ENCODE results near the gene MLX. TPM values are rescaled to one million over a fixed set of nuclear protein-coding genes. Genes with fewer than 3 reads are reported as not detected.

MLX gene
- total and polyA plus RNA-seq, 10 of the 15 experiments (the other 5 are each of a cell fraction or from before 2014, with no cell fraction given) = 34.4 to 65.0 (median 44.4) TPM

GRCh38 chr17:42525221-42525620 is 41.7 kb upstream of the MLX start:
- Histone ChIP-seq H3K9me3 (replicated peaks; ENCODE audit: control insufficient read depth, insufficient read depth, low read length) (no peaks in the 10 kb centered on the region), H2AFZ (ENCODE audit: control insufficient read depth, low read depth, low read length) (no peak overlapping the region), H3K27ac (ENCODE audit: control insufficient read depth, insufficient read depth) (no peak overlapping the region), H3K27me3 (replicated peaks in 1 of 2; ENCODE audit: control insufficient read depth in 2 of 2, insufficient read depth in 2 of 2, low read length in 1 of 2) (no peaks in the 10 kb centered on the region), H4K20me1 (ENCODE audit: control insufficient read depth, insufficient read depth) (no peaks in the 10 kb centered on the region; the same call in 1 of the 2 replicates), H3K4me1 (ENCODE audit: control insufficient read depth, insufficient read depth, low read length) (peaks cover 11% of the 10 kb centered on the region), H3K79me2 (ENCODE audit: control insufficient read depth, insufficient read depth, low read length) (no peaks in the 10 kb centered on the region), H3K9ac (ENCODE audit: control insufficient read depth, insufficient read depth, low read length) (no peak overlapping the region), H3K4me3 (no peak overlapping the region), H3K36me3 (ENCODE audit: control insufficient read depth in 2 of 2, insufficient read depth in 2 of 2, low read length in 1 of 2) (peaks cover 4 to 5% of the 10 kb centered on the region in 2 experiments; a peak in 2 of 4 replicates), H3K4me2 (ENCODE audit: control insufficient read depth, insufficient read depth) (no peak overlapping the region)
- WGBS (ENCODE audit: insufficient coverage, insufficient replicate concordance, low lambda C conversion rate, missing lambda C conversion rate) = 94% methylated on average over 2 of the region's 2 CpGs
- ChIA-PET RAD21 (ENCODE audit: unreplicated experiment) (no interaction called here), SMC1A (ENCODE audit: uncharacterized antibody, unreplicated experiment) (interaction anchor here (1.1 to 1.3 kb wide), 2 partner anchors 83 to 97 kb away, joined by 3 to 4 read pairs; no protein-coding TSS in a partner anchor), CTCF (interaction anchor here (2.3 to 4.1 kb wide), 3 partner anchors 86 to 122 kb away, joined by 6 to 32 read pairs (median 26); no protein-coding TSS in a partner anchor), POLR2A (interaction anchor here (1.0 kb wide), 1 partner anchor 210 kb away, joined by 3 read pairs; no protein-coding TSS in a partner anchor)
- no peak for DNase-seq (ENCODE audit: low read depth, low spot score)
- FAIRE-seq = no peak
- BruUV-seq (replicated peaks) = no TSS peak
- in situ Hi-C loops (cut with MboI) = loop anchor here (5.0 kb wide), 1 partner anchor 203 kb away; no protein-coding TSS in a partner anchor
- ATAC-seq = no peak
- intact Hi-C loops (cut with micrococcal nuclease; ENCODE audit: unreplicated experiment) = no loop called here
- no peak for TF ChIP-seq NKRF (conservative IDR thresholded peaks at IDR 0.05)
- no peak for TF ChIP-seq CBFB (IDR thresholded peaks at IDR 0.05; ENCODE audit: low read depth)
- no peak for TF ChIP-seq EGR1 (IDR thresholded peaks at IDR 0.05; ENCODE audit: borderline replicate concordance in 1 of 2, low read depth in 2 of 2, low read length in 2 of 2)
- TF ChIP-seq SUPT20H (IDR thresholded peaks at IDR 0.05; ENCODE audit: borderline replicate concordance, control insufficient read depth, low read depth, low read length) = no peak
- TF ChIP-seq, protein P1, sequence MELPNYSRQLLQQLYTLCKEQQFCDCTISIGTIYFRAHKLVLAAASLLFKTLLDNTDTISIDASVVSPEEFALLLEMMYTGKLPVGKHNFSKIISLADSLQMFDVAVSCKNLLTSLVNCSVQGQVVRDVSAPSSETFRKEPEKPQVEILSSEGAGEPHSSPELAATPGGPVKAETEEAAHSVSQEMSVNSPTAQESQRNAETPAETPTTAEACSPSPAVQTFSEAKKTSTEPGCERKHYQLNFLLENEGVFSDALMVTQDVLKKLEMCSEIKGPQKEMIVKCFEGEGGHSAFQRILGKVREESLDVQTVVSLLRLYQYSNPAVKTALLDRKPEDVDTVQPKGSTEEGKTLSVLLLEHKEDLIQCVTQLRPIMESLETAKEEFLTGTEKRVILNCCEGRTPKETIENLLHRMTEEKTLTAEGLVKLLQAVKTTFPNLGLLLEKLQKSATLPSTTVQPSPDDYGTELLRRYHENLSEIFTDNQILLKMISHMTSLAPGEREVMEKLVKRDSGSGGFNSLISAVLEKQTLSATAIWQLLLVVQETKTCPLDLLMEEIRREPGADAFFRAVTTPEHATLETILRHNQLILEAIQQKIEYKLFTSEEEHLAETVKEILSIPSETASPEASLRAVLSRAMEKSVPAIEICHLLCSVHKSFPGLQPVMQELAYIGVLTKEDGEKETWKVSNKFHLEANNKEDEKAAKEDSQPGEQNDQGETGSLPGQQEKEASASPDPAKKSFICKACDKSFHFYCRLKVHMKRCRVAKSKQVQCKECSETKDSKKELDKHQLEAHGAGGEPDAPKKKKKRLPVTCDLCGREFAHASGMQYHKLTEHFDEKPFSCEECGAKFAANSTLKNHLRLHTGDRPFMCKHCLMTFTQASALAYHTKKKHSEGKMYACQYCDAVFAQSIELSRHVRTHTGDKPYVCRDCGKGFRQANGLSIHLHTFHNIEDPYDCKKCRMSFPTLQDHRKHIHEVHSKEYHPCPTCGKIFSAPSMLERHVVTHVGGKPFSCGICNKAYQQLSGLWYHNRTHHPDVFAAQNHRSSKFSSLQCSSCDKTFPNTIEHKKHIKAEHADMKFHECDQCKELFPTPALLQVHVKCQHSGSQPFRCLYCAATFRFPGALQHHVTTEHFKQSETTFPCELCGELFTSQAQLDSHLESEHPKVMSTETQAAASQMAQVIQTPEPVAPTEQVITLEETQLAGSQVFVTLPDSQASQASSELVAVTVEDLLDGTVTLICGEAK (IDR thresholded peaks at IDR 0.05; ENCODE audit: borderline replicate concordance) = no peak
- TF ChIP-seq KLF5 (IDR thresholded peaks at IDR 0.05; ENCODE audit: partially characterized antibody) = no peak
- no peak for TF ChIP-seq IRF5 (IDR thresholded peaks at IDR 0.05; ENCODE audit: borderline replicate concordance)
- no peak for TF ChIP-seq GABPA (IDR thresholded peaks at IDR 0.05; ENCODE audit: low read depth)
- no peak for TF ChIP-seq PAX5 (IDR thresholded peaks at IDR 0.05; ENCODE audit: borderline replicate concordance, low read depth, low read length)
- no peak for TF ChIP-seq CHD1 (IDR thresholded peaks at IDR 0.05; ENCODE audit: low read depth, low read length)
- TF ChIP-seq, protein P2, sequence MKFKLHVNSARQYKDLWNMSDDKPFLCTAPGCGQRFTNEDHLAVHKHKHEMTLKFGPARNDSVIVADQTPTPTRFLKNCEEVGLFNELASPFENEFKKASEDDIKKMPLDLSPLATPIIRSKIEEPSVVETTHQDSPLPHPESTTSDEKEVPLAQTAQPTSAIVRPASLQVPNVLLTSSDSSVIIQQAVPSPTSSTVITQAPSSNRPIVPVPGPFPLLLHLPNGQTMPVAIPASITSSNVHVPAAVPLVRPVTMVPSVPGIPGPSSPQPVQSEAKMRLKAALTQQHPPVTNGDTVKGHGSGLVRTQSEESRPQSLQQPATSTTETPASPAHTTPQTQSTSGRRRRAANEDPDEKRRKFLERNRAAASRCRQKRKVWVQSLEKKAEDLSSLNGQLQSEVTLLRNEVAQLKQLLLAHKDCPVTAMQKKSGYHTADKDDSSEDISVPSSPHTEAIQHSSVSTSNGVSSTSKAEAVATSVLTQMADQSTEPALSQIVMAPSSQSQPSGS (IDR thresholded peaks at IDR 0.05; ENCODE audit: low read length) = no peak
- TF ChIP-seq CHD4 (IDR thresholded peaks at IDR 0.05) = no peak
- no peak for TF ChIP-seq KAT2A (conservative IDR thresholded peaks at IDR 0.05; ENCODE audit: control insufficient read depth, low read depth, low read length)
